ENCODE data around the gene RPS18.

RPS18 gene

GRCh38 chr6:33247977-33248642, 23.8 kb upstream of the RPS18 start:
- H3K9ac ChIP-seq: peak overlapping the region; percentile 77 to 92 (median 87)

GRCh38 chr6:33248643-33248931, 23.3 kb upstream of the RPS18 start:
- Histone ChIP-seq H3K9ac (peak overlapping the region; percentile 77 to 92 (median 87)), H3K9me3 (replicated peaks in 1 of 11) (no peaks in the 10 kb centered on the region), H3K27me3 (no peaks in the 10 kb centered on the region), H4K20me1 (no peaks in the 10 kb centered on the region), H3K4me3 (peak overlapping the region; percentile 47 to 75 (median 68)), H3K36me3 (peaks cover 0 to 34% (median 16%) of the 10 kb centered on the region in 11 experiments; a peak in 16 of 22 replicates), H3K27ac (peak overlapping the region; percentile 84 to 96 (median 91)), H3K4me2 (peak overlapping the region; percentile 96 to 100 (median 99)), H3K4me1 (peaks cover 20 to 50% (median 32%) of the 10 kb centered on the region in 10 experiments)
- no peak for TF ChIP-seq Cebpa-rat (IDR thresholded peaks at IDR 0.05)

More at GRCh38 chr6:33247977-33248642, 23.8 kb upstream of the RPS18 start:
- peaks cover 0 to 30% (median 15%) of the 10 kb centered on the region in 11 experiments; a peak in 16 of 22 replicates for H3K36me3 ChIP-seq
- H4K20me1 ChIP-seq: no peaks in the 10 kb centered on the region
- H3K4me1 ChIP-seq: peaks cover 20 to 45% (median 32%) of the 10 kb centered on the region in 10 experiments
- H3K9me3 ChIP-seq (replicated peaks in 1 of 11): no peaks in the 10 kb centered on the region
- peak overlapping the region; percentile 47 to 75 (median 68) for H3K4me3 ChIP-seq
- no peaks in the 10 kb centered on the region for H3K27me3 ChIP-seq
- peak overlapping the region; percentile 84 to 96 (median 91) for H3K27ac ChIP-seq
- peak overlapping the region; percentile 96 to 100 (median 99) for H3K4me2 ChIP-seq
- no peak for TF ChIP-seq Cebpa-rat (IDR thresholded peaks at IDR 0.05)

DNA sequence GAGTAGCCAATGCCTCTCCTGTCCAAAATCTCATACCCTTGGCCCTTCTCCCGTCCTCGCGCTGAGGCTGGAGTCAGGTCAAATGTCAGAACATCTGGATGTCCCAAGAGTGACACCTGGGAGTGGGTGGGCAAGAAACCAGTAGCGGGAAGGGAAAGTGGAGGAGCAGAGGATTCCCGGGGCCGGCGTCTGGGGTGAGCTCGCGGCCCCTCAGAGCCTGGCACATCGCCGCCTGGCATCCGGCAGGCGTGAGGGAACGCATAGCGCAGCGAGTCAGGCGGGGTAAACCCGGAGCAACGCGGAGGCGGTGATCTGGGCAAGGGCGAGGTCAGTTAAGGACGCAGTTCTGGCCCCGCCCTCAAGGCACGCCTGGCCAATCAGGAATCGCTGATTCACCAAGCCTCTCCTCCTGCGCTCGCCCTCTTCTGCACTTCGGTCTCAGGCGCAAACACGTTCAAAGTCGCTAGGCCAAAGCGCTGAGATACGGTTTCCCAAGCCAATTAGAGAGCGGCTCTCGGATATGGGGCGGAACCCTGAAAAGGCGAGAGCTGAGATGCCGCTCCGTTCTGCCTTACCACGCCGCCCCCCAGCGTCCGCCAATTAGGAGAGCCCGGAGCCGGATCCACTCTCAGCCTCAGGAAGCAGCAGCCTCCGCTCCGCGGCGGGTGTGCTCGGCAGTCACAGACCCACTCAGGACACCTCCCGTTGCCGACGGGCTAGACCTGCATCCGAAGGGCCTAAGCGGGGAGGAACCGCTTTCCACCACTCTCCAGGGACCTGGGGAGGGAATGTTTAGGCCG, 22.7 kb upstream of the RPS18 start:
- Histone ChIP-seq H3K27me3 (no peaks in the 10 kb centered on the region), H3K4me1 (peaks cover 20 to 52% (median 32%) of the 10 kb centered on the region in 10 experiments), H3K4me3 (peak overlapping the region; percentile 58 to 76 (median 68)), H4K20me1 (no peaks in the 10 kb centered on the region), H3K36me3 (peaks cover 0 to 39% (median 17%) of the 10 kb centered on the region in 11 experiments; a peak in 16 of 22 replicates), H3K4me2 (peak overlapping the region; percentile 99 to 100 (median 99)), H3K27ac (peak overlapping the region; percentile 84 to 96 (median 91)), H3K9ac (peak overlapping the region; percentile 86 to 92 (median 90)), H3K9me3 (replicated peaks in 1 of 11) (no peaks in the 10 kb centered on the region)
- no peak for TF ChIP-seq Cebpa-rat (IDR thresholded peaks at IDR 0.05)

DNA sequence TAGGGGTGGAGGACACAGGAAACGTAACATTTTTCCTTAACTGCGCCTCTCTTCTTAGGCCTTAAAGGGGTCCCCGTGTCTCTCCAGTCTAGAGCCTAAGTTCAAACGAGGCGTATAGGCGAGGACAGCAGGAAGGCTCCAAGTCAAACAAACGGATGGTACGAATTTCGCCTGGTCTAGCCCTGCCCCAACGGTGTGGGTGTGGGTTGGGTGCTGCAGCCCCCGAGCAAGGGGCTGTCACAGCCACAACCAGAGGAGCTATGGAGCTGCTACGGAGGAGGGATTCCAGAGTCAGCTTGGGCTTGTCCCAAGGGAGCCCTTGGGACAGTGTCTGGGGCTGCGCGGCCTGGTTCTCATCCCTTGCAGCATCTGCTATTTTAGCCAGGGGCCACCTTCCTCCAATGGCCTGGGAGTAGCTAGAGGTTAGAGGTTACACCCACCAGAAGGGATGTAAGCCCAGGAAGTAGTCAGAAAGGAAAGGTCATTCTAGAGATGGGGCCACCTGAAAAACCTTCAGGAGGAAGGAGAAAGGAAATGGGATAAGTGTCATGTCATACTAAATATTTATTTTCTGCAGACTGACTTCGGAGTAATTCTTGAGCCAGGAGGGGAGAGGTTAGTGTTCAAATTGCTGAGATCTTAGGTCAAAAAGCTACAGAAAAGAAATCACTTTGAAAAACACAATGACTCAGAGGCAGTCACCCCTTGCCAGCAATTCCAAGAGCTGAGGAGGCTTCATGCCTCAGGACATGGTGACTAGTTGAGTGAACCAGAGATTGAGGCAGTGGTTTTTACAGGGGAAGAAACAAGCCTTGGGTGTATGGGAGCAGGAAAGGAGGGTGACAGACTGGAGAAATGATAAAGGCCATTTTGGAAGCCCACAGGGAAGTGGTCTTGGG, 21.9 kb upstream of the RPS18 start:
- Histone ChIP-seq H3K4me3 (peak overlapping the region; percentile 58 to 76 (median 68)), H3K4me1 (peaks cover 20 to 52% (median 32%) of the 10 kb centered on the region in 10 experiments), H3K9me3 (replicated peaks in 1 of 11) (no peaks in the 10 kb centered on the region), H3K9ac (peak overlapping the region; percentile 86 to 92 (median 90)), H3K27ac (peak overlapping the region; percentile 84 to 96 (median 91)), H3K4me2 (peak overlapping the region; percentile 90 to 100 (median 99)), H3K27me3 (no peaks in the 10 kb centered on the region), H3K36me3 (peaks cover under 1 to 48% (median 24%) of the 10 kb centered on the region in 11 experiments; a peak in 19 of 22 replicates), H4K20me1 (no peaks in the 10 kb centered on the region)
- no peak for TF ChIP-seq Cebpa-rat (IDR thresholded peaks at IDR 0.05)

DNA sequence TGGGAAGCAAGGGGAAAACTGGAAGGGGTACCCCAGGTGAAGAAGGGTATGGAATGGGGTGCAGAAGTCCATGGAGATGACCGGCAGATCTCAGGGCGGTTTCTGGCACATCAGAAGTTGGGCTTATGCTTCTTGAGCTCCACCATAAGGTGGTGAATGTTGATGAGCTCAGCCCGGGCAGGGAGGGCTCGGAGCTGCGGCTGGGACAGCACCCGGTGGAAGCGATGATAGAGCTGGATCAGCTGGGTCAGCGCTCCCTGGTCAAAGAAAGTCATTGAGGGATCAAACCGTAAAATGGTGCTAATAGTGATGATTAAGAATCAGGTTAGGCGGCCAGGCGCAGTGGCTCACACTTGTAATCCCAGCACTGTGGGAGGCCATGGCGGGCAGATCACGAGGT, 21.1 kb upstream of the RPS18 start:
- peak overlapping the region; percentile 90 to 100 (median 99) for H3K4me2 ChIP-seq

DNA sequence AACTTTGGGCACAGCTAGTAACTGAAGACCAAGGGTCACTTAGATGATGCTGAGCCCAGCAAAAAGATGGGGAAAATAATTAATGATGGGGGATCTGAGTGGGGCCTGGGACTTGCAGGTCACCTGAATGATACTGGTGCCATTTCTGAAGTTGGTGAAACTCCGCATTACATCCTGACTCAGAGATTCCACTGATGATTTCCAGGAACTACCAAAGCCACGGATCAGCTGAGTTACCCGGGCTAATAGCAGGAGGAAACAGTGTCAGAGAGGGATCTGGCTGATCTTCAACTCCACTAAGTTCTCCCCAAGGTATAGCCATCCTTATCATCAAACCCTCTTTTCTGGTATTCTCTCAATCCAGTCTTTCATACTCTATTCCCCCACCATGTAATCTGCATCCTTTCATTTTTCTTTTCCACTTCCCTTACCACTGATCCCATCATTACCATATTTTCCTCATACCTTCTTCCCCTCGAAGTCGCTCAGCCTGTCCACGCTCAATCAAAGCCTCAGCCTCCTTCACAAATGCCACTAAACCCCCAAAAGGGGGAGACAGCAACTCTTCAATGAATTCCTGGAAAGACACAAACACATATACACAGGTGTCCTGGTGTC, 20.4 kb upstream of the RPS18 start:
- Histone ChIP-seq H4K20me1 (no peaks in the 10 kb centered on the region), H3K27ac (peak overlapping the region in 1 of 11 experiments; percentile 15; a peak in 2 of 22 replicates), H3K4me1 (peaks cover 20 to 52% (median 32%) of the 10 kb centered on the region in 10 experiments), H3K9ac (peak overlapping the region in 4 of 11 experiments; percentile 11 to 92 (median 52); a peak in 3 of 22 replicates), H3K4me2 (peak overlapping the region in 7 of 11 experiments; percentile 21 to 100 (median 99); a peak in 9 of 22 replicates), H3K36me3 (peaks cover 14 to 60% (median 31%) of the 10 kb centered on the region in 11 experiments; a peak in 19 of 22 replicates), H3K9me3 (replicated peaks in 1 of 11) (no peaks in the 10 kb centered on the region), H3K27me3 (no peaks in the 10 kb centered on the region), H3K4me3 (0 out of 20 replicates have a peak overlapping the region, but pooled peaks of 1 of the 10 experiments have one; percentile 58)
- TF ChIP-seq Cebpa-rat (IDR thresholded peaks at IDR 0.05): no peak

More for the DNA sequence above, 21.1 kb upstream of the RPS18 start:
- Histone ChIP-seq H4K20me1 (no peaks in the 10 kb centered on the region), H3K4me1 (peaks cover 20 to 52% (median 32%) of the 10 kb centered on the region in 10 experiments), H3K9ac (peak overlapping the region; percentile 6 to 92 (median 90); a peak in 18 of 22 replicates), H3K4me3 (peak overlapping the region in 6 of 10 experiments; percentile 58 to 76 (median 69); a peak in 8 of 20 replicates), H3K36me3 (peaks cover 8 to 55% (median 29%) of the 10 kb centered on the region in 11 experiments; a peak in 19 of 22 replicates), H3K27me3 (no peaks in the 10 kb centered on the region), H3K9me3 (replicated peaks in 1 of 11) (no peaks in the 10 kb centered on the region), H3K27ac (peak overlapping the region in 9 of 11 experiments; percentile 19 to 96 (median 91); a peak in 10 of 22 replicates)
- no peak for TF ChIP-seq Cebpa-rat (IDR thresholded peaks at IDR 0.05)

DNA sequence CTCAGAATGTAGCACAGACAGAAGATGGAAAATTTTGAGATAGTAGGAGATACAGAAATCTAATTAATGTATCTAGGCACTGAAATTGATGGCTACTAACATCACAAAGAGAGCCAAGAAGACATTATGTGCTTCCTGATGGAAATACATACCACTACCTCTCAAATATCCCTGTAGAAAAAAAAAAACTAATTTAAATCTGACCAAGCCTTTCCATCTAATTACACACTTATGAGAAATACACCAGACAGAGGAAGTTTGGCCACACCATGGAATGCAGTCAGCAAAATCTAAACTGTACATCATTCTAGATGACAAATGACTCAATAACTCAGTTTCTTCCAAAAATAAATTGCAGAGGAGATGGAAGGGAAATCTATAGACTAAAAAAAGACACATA, 19.1 kb upstream of the RPS18 start:
- no peaks in the 10 kb centered on the region for H4K20me1 ChIP-seq
- H3K27me3 ChIP-seq: no peaks in the 10 kb centered on the region
- H3K4me1 ChIP-seq: peaks cover 20 to 51% (median 31%) of the 10 kb centered on the region in 10 experiments
- TF ChIP-seq Cebpa-rat (IDR thresholded peaks at IDR 0.05): no peak
- H3K9me3 ChIP-seq (replicated peaks in 1 of 11): peaks cover 0 to 4% (median 0%) of the 10 kb centered on the region in 11 experiments; a peak in 1 of 22 replicates
- peak overlapping the region in 2 of 11 experiments; percentile 1 to 25; a peak in 2 of 22 replicates for H3K27ac ChIP-seq
- H3K9ac ChIP-seq: peak overlapping the region in 1 of 11 experiments; percentile 4; a peak in 3 of 22 replicates
- H3K4me3 ChIP-seq: no peak overlapping the region
- H3K4me2 ChIP-seq: peak overlapping the region in 3 of 11 experiments; percentile 64 to 100 (median 100); a peak in 6 of 22 replicates
- peaks cover 23 to 73% (median 42%) of the 10 kb centered on the region in 11 experiments for H3K36me3 ChIP-seq
